Progenitor cell of endocrine pancreas (in vitro differentiated cells): ENCODE data around the gene FAM151B. TPM values are rescaled to one million over a fixed set of nuclear protein-coding genes. Genes with fewer than 3 reads are reported as not detected.

ENCODE experiments used
- DNase-seq: peaks from one replicate; pipeline ENCODE4 v3.0.0; 2021; ENCODE audit warnings: low spot score; ENCODE audit not compliant: unreplicated experiment
- H3K27ac Mint-ChIP-seq: 2 replicates; pipeline ENCODE4 v1.8.0; 2021; ENCODE audit warnings: mild to moderate bottlenecking, moderate library complexity, mixed read lengths
- H3K27me3 Mint-ChIP-seq: 2 replicates; pipeline ENCODE4 v1.8.0; 2021; ENCODE audit warnings: mixed read lengths
- H3K36me3 Mint-ChIP-seq: 2 replicates; pipeline ENCODE4 v1.8.0; 2022; ENCODE audit warnings: mixed read lengths; ENCODE audit not compliant: insufficient read depth
- H3K4me1 Mint-ChIP-seq: 2 replicates; pipeline ENCODE4 v1.8.0; 2021; ENCODE audit warnings: low read depth, mixed read lengths
- H3K4me3 Mint-ChIP-seq: 2 replicates; pipeline ENCODE4 v1.8.0; 2021; ENCODE audit warnings: low read depth, mild to moderate bottlenecking, moderate library complexity, mixed read lengths
- H3K9me3 Mint-ChIP-seq: 2 replicates; pipeline ENCODE4 v1.8.0; 2021; ENCODE audit warnings: low read depth, mixed read lengths
- long read RNA-seq: library from polyadenylated mRNA; unstranded; transcript quantifications from one replicate; pipeline ENCODE4 v2.0.0, GENCODE V29; 2020
- total RNA-seq: library from RNA; stranded (reverse); gene quantifications from 2 replicates; pipeline ENCODE4 v1.2.1, GENCODE V29; 2021
- TF ChIP-seq, protein P1 (sequence below): fragments of 200-600 bp; sonication (generic); IDR thresholded peaks from one replicate; pipeline ENCODE4 v1.5.0; 2021; ENCODE audit warnings: antibody characterized with exemption, mild to moderate bottlenecking; ENCODE audit not compliant: unreplicated experiment

Gene FAM151B, protein sequence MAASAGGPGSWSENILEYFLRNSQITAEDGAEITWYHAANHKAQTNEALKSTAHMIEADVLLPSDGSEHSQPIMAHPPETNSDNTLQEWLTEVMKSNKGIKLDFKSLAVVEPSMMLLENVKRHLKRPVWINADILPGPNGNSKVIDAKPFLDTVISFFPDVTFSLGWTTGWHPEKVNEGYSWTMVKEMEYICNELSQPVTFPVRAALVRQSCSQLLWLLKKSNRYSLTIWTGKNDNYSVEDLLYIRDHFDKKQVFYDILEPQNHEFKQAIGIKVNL
- total RNA-seq, result 1.5 and 2.7 TPM in 2 replicates
- long read RNA-seq, partial matches to known transcripts, result 0 of 4 reads
- long read RNA-seq, other reads (novel, unspliced or antisense), result 2 of 4 reads

DNA sequence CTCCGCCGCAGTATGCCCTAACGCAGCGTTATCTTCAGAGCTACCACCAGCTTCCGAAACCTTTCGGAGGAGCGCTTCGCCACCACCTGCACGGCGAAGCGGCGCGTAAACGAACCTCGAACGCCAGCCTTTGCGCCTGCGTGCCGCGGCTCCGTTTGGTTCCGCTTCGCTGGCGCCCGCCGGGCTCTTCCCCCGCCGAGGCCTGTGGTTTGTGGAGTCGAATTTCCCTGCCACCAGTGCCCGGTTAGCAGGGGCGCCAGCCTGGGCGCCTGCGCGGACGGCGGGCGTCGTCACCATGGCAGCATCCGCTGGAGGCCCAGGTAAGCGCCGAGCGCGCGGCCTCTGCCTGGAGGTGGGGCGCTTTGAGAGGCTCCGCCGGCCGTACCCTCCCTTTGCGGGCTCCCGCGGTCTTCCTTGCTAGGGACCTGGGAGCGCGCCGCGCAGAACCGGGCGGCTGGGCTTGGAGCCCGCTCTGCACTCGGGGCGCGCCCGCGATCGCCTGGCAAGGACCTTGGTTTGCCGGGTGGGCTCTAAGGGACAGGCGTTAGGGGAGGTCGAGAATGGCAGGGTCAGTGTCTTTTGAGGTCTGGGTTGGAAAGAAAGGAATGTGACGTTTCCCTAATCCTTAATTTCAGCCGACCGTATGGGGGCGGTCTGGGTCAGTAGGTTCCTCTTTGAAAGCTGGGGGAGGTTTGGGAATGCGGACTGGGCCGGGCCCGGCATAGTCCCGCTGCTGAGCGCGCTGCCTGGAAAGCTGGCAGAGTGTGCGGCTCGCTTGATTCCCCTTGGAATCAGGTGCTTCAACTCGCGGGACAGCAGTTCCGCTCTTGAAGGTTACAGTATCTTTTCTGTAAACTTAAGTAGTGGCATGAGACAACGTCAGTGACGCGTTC lies at the start of gene FAM151B:
TSS of gene FAM151B (plus strand) at position 272 of the 893 bp plus-strand sequence. CDS start at position 296, 24 bp downstream.
- DNase-seq, result peak; percentile 90
- H3K27me3 Mint-ChIP-seq, result no peaks in the 10 kb centered on the region
- peaks cover 6% of the 10 kb centered on the region for H3K9me3 Mint-ChIP-seq
- TF ChIP-seq, protein P1, sequence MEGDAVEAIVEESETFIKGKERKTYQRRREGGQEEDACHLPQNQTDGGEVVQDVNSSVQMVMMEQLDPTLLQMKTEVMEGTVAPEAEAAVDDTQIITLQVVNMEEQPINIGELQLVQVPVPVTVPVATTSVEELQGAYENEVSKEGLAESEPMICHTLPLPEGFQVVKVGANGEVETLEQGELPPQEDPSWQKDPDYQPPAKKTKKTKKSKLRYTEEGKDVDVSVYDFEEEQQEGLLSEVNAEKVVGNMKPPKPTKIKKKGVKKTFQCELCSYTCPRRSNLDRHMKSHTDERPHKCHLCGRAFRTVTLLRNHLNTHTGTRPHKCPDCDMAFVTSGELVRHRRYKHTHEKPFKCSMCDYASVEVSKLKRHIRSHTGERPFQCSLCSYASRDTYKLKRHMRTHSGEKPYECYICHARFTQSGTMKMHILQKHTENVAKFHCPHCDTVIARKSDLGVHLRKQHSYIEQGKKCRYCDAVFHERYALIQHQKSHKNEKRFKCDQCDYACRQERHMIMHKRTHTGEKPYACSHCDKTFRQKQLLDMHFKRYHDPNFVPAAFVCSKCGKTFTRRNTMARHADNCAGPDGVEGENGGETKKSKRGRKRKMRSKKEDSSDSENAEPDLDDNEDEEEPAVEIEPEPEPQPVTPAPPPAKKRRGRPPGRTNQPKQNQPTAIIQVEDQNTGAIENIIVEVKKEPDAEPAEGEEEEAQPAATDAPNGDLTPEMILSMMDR, result peak; percentile 14
- H3K27ac Mint-ChIP-seq, result peak within 1 kb of the TSS; percentile 97
- peaks cover 23% of the 10 kb centered on the region for H3K4me1 Mint-ChIP-seq
- peaks cover 18% of the 10 kb centered on the region for H3K36me3 Mint-ChIP-seq
- peak within 1 kb of the TSS; percentile 86 for H3K4me3 Mint-ChIP-seq

DNA sequence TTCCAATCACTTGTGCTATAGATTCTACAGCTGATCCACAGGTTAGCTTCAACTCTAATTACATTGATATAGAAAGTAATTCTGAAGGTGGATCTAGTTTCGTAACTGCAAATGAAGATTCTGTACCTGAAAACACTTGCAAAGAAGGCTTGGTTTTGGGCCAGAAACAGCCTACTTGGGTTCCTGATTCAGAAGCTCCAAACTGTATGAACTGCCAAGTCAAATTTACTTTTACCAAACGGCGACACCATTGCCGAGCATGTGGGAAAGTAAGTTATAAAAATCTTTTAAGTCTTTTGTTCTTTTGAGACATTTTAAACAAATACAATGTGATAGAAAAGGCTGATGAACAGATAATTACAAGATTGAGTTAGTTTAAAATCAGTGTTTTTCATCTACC lies 49.2 kb upstream of the FAM151B start:
- Mint-ChIP-seq H3K9me3 (no peaks in the 10 kb centered on the region), H3K36me3 (peaks cover 31% of the 10 kb centered on the region), H3K27ac (no peak overlapping the region)

DNA sequence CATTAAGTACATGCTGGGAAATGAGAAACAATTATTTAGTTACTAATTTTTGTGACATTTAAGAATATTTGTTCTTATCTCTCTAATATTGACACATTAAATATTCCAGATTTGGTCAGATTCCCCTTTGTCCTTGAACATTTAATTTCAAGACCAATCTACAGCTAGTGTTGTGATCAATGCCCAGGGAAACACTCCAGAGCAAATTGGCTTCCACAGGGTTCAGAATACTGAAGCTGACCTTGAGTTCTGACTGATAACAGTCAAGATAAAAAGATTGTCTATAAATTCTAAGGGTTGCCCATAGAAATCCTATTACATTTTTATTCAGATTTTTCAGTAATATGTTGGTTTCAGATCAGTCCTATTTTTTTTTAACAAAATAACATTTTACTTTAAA lies 48.7 kb upstream of the FAM151B start:
- H3K36me3 Mint-ChIP-seq, result peaks cover 31% of the 10 kb centered on the region
- TF ChIP-seq, protein P1, result no peak
- H3K4me1 Mint-ChIP-seq, result peaks cover 2% of the 10 kb centered on the region
- no peak overlapping the region for H3K4me3 Mint-ChIP-seq
- DNase-seq, result no peak
- H3K9me3 Mint-ChIP-seq, result no peaks in the 10 kb centered on the region
- H3K27ac Mint-ChIP-seq, result no peak overlapping the region
- H3K27me3 Mint-ChIP-seq, result no peaks in the 10 kb centered on the region

More for the DNA sequence above, 49.2 kb upstream of the FAM151B start:
- TF ChIP-seq, protein P1, result no peak
- Mint-ChIP-seq H3K27me3 (no peaks in the 10 kb centered on the region), H3K4me1 (peaks cover 2% of the 10 kb centered on the region), H3K4me3 (no peak overlapping the region)
- no peak for DNase-seq

DNA sequence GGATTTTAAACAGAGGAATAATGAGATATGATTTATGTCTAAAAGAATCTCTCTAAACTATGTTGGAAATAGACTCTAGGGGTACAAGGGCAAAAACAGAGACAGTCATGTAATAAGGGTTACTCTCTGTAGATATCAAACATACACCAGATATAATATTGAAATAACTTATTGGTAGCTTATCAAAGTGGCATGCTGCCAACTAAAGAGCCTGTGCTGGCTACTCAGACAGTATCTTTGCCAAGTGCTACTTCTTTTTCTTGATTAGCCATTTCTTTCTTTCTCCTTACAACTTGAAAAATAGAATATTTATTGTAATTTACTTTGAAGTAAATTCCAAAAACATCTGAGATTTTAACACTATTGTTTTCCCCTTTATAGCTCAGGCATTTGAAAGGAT lies 45.2 kb upstream of the FAM151B start:
- no peaks in the 10 kb centered on the region for H3K27me3 Mint-ChIP-seq
- peaks cover 2% of the 10 kb centered on the region for H3K4me1 Mint-ChIP-seq
- H3K9me3 Mint-ChIP-seq, result no peaks in the 10 kb centered on the region
- DNase-seq, result no peak
- peaks cover 21% of the 10 kb centered on the region for H3K36me3 Mint-ChIP-seq
- TF ChIP-seq, protein P1, result no peak
- H3K4me3 Mint-ChIP-seq, result no peak overlapping the region
- H3K27ac Mint-ChIP-seq, result no peak overlapping the region

DNA sequence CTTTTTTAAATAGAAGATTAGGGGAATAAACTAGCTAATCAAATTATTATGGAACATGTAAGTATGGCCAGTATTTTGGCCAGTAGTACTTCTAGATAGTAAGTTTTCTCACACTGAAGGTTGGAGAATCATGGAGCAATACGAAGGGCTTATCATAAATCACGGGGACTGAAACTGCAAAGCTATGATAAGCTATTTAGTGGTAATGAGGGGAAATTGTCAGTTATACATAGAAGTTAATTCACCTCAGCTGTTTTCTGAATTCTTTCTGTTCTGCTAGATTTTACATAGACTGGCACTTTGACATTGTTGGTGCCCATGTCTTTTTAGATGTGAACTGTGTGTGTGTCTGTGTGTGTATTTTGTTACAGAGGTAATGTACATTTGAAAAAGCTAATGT lies 34.5 kb upstream of the FAM151B start:
- DNase-seq, result no peak
- Mint-ChIP-seq H3K36me3 (peaks cover 25% of the 10 kb centered on the region), H3K9me3 (peaks cover 2% of the 10 kb centered on the region), H3K4me3 (no peak overlapping the region), H3K27me3 (no peaks in the 10 kb centered on the region), H3K4me1 (no peaks in the 10 kb centered on the region), H3K27ac (no peak overlapping the region)
- TF ChIP-seq, protein P1, result no peak
